K562 (cell line): ENCODE data around the gene CCDC60. TPM values are rescaled to one million over a fixed set of nuclear protein-coding genes. Genes with fewer than 3 reads are reported as not detected.
A peak's percentile ranks its signal among the peaks of the same experiment; 100 is the strongest.

ENCODE experiments used
- ATAC-seq: fragments of 200-7000 bp; cut with Tn5 transposase; 3 replicates; pipeline ENCODE4 v1.9.1; 2020; ENCODE audit warnings: moderate library complexity
- BruUV-seq: library from RNA; stranded (reverse); fragments of 400-500 nt; replicated peaks from 2 replicates; lab custom pipeline; 2021; lab: Mats Ljungman, UMichigan
- CTCF ChIA-PET: fragments of 300-600 bp; formaldehyde crosslinking; extraction: SDS; loops from one replicate; lab custom pipeline; 2021; ENCODE audit warnings: low intra/inter-chr PET ratio; lab: Yijun Ruan, JAX
- POLR2A ChIA-PET: fragments of 300-600, 350-650 bp; sonication (Branson Sonifier 250); formaldehyde crosslinking; extraction: SDS; loops from one replicate; lab custom pipeline; 2021; ENCODE audit warnings: antibody characterized with exemption, inconsistent platforms; lab: Yijun Ruan, JAX
- DNase-seq, 4 experiments: peaks; one replicate each; pipeline versions ENCODE4 v3.0.0 to v3.0.0-alpha.2; 2011 to 2018; ENCODE audit warnings: low spot score in 3 of 4, mixed read lengths in 3 of 4; ENCODE audit errors: extremely low read depth in 1 of 4
- FAIRE-seq: peaks from 2 replicates; lab custom pipeline; 2011; peaks lifted over from hg19 to GRCh38; lab: Jason Lieb, UNC
- H2AFZ ChIP-seq: 2 replicates; pipeline ENCODE4 v1.6.0; 2011; ENCODE audit warnings: low read depth, low read length, control low read depth, inconsistent platforms
- H3K27ac ChIP-seq: fragments of 200-600 bp; 3 replicates; pipeline ENCODE4 v1.8.0; 2011; ENCODE audit warnings: low read depth, mild to moderate bottlenecking, control low read depth, inconsistent platforms, low read length, moderate library complexity, mixed read lengths; ENCODE audit errors: extremely low read depth
- H3K27me3 ChIP-seq, 2 experiments: fragments of 300-600 bp in 1 of 2; 2 replicates in 1 of 2; 3 replicates in 1 of 2; pipeline versions ENCODE4 v1.6.0 to v1.8.0; 2011; ENCODE audit warnings: inconsistent platforms in 2 of 2, low read length in 2 of 2, mild to moderate bottlenecking in 1 of 2, mixed read lengths in 1 of 2, moderate library complexity in 1 of 2; ENCODE audit not compliant: control insufficient read depth in 2 of 2, insufficient read depth in 2 of 2
- H3K36me3 ChIP-seq: fragments of 300-600 bp; 3 replicates; pipeline ENCODE4 v1.8.0; 2011; ENCODE audit warnings: mild to moderate bottlenecking, low read length, inconsistent platforms; ENCODE audit not compliant: control insufficient read depth, insufficient read depth
- H3K4me1 ChIP-seq, 2 experiments: fragments of 200-600 bp in 1 of 2; replicated peaks in 1 of 2; 2 replicates in 1 of 2; 3 replicates in 1 of 2; pipeline versions ENCODE4 v1.5.1 to v1.8.0; 2011; ENCODE audit warnings: inconsistent platforms in 2 of 2, low read length in 2 of 2, mild to moderate bottlenecking in 1 of 2, mixed read lengths in 1 of 2, moderate library complexity in 1 of 2; ENCODE audit not compliant: control insufficient read depth in 2 of 2, insufficient read depth in 2 of 2
- H3K4me2 ChIP-seq: 2 replicates; pipeline ENCODE4 v1.6.1; 2011; ENCODE audit warnings: low read length, control low read depth, inconsistent platforms, mixed read lengths; ENCODE audit not compliant: insufficient read depth
- H3K4me3 ChIP-seq: fragments of 200-600 bp; sonication (generic), shearing (Covaris generic); 2 replicates; pipeline ENCODE4 v1.5.1; 2016; ENCODE audit warnings: control low read depth, inconsistent platforms
- H3K79me2 ChIP-seq: fragments of 200-600 bp; 3 replicates; pipeline ENCODE4 v1.8.0; 2011; ENCODE audit warnings: low read length, inconsistent platforms; ENCODE audit not compliant: control insufficient read depth, insufficient read depth
- H3K9ac ChIP-seq, 2 experiments: 2 replicates each; pipeline versions ENCODE4 v1.6.0 to v1.6.1; 2011; ENCODE audit warnings: low read depth in 2 of 2, low read length in 2 of 2, control low read depth in 1 of 2, inconsistent platforms in 1 of 2, mild to moderate bottlenecking in 1 of 2, mixed read lengths in 1 of 2; ENCODE audit not compliant: insufficient read depth in 1 of 2
- H3K9me1 ChIP-seq: one replicate; pipeline ENCODE4 v1.6.0; 2011; ENCODE audit warnings: inconsistent platforms, mild to moderate bottlenecking, low read length, moderate library complexity; ENCODE audit not compliant: control insufficient read depth, insufficient read depth
- H3K9me3 ChIP-seq: replicated peaks from 2 replicates; pipeline ENCODE4 v1.5.1; 2011; ENCODE audit warnings: low read depth, low read length, inconsistent platforms; ENCODE audit not compliant: control insufficient read depth, insufficient read depth
- H4K20me1 ChIP-seq: replicated peaks from 2 replicates; pipeline ENCODE4 v1.6.1; 2011; ENCODE audit warnings: low read length, inconsistent platforms, mixed read lengths; ENCODE audit not compliant: control insufficient read depth, insufficient read depth
- BRCA1 ChIP-seq, 2 experiments: fragments of 450-650 bp in 1 of 2; sonication (generic) in 1 of 2; formaldehyde crosslinking in 1 of 2; IDR thresholded peaks; 2 replicates each; pipeline versions ENCODE4 v1.5.0 to v1.6.1; 2017 to 2020; ENCODE audit warnings: mild to moderate bottlenecking in 1 of 2, missing genetic modification reagents in 1 of 2
- CBX8 ChIP-seq: fragments of 200-600 bp; sonication (generic); IDR thresholded peaks from 2 replicates; pipeline ENCODE4 v1.6.1; 2012; ENCODE audit warnings: borderline replicate concordance, mixed run types, low read depth, mild to moderate bottlenecking, moderate library complexity, mixed read lengths, low read length, control low read depth, inconsistent platforms; ENCODE audit not compliant: poor library complexity, severe bottlenecking; ENCODE audit errors: extremely low read depth
- CREB3 ChIP-seq: fragments of 450-650 bp; conservative IDR thresholded peaks from 2 replicates; pipeline ENCODE4 v1.6.1; 2016; ENCODE audit warnings: missing genetic modification characterization, low read depth, mild to moderate bottlenecking, missing compliant biosample characterization, moderate library complexity
- EGR1 ChIP-seq: fragments of 450-650 bp; conservative IDR thresholded peaks from 2 replicates; pipeline ENCODE4 v1.6.1; 2017; ENCODE audit warnings: mild to moderate bottlenecking
- ELK1 ChIP-seq: sonication (generic); formaldehyde crosslinking; IDR thresholded peaks from 2 replicates; pipeline ENCODE4 v1.8.1; 2022; ENCODE audit warnings: missing genetic modification reagents
- HDAC8 ChIP-seq: fragments of 450-650 bp; IDR thresholded peaks from 2 replicates; pipeline ENCODE4 v1.6.1; 2016; ENCODE audit warnings: mild to moderate bottlenecking, missing genetic modification characterization, moderate library complexity, missing compliant biosample characterization
- HLTF ChIP-seq: fragments of 450-650 bp; IDR thresholded peaks from 2 replicates; pipeline ENCODE4 v1.6.1; 2016
- HMGXB4 ChIP-seq: sonication (generic); formaldehyde crosslinking; IDR thresholded peaks from 2 replicates; pipeline ENCODE4 v1.8.1; 2023; ENCODE audit warnings: mild to moderate bottlenecking, missing genetic modification reagents
- RNF219 ChIP-seq: fragments of 250-450 bp; sonication (Bioruptor Pico); IDR thresholded peaks from 2 replicates; pipeline ENCODE4 v1.5.0; 2022; ENCODE audit warnings: mild to moderate bottlenecking
- SAP30 ChIP-seq: fragments of 200-600 bp; sonication (generic); IDR thresholded peaks from 2 replicates; pipeline ENCODE4 v1.6.1; 2012; ENCODE audit warnings: borderline replicate concordance, low read depth, mild to moderate bottlenecking, moderate library complexity, low read length, control low read depth, inconsistent platforms; ENCODE audit not compliant: insufficient read depth, poor library complexity, severe bottlenecking
- TCF7L2 ChIP-seq: fragments of 150-350 bp; IDR thresholded peaks from 2 replicates; pipeline ENCODE4 v1.6.1; 2016; ENCODE audit warnings: low read depth, mild to moderate bottlenecking, low read length, moderate library complexity
- USF2 ChIP-seq: sonication (generic); formaldehyde crosslinking; IDR thresholded peaks from 2 replicates; pipeline ENCODE4 v1.5.0; 2020; ENCODE audit warnings: missing genetic modification reagents
- ZNF253 ChIP-seq: fragments of 250-450 bp; sonication (Bioruptor Pico); conservative IDR thresholded peaks from 2 replicates; pipeline ENCODE4 v1.6.1; 2021; ENCODE audit warnings: mild to moderate bottlenecking
- WGBS: fragments of 100-300 bp; shearing (Covaris generic); methylation state at CpG from one replicate; pipeline ENCODE4 v1.1.6; 2016; ENCODE audit warnings: low coverage, mixed read lengths; ENCODE audit not compliant: insufficient coverage; ENCODE audit errors: missing lambda C conversion rate; 5-methylcytosine and 5-hydroxymethylcytosine counted together
- in situ Hi-C: fragments of 300-500 bp; cut with MboI; formaldehyde crosslinking; loops from 4 replicates; pipeline ENCODE4 v1.15.0; 2018; ENCODE audit warnings: inconsistent platforms, mixed read lengths
- intact Hi-C: fragments of 100-400 bp; cut with micrococcal nuclease; formaldehyde crosslinking; loops from 2 replicates; pipeline ENCODE4 v1.14.2; 2022
- polyA plus RNA-seq, 8 experiments: library from polyadenylated mRNA; depleted of rRNA in 4 of 8; stranded (reverse) in 5 of 8; unstranded in 3 of 8; fragments of >200 nt; fragmentation: Nextera tagmentation in 2 of 8; fragmentation: Illumina TruSeq in 1 of 8; extraction: Ambion mirVana in 2 of 8; extraction: Trizol in 1 of 8; gene quantifications; 2 replicates each; pipeline versions ENCODE4 v1.2.1 to v1.2.3, GENCODE V29; 2011 to 2014; ENCODE audit warnings: inconsistent platforms in 1 of 8, missing spikeins in 1 of 8
- total RNA-seq, 7 experiments: library from RNA; depleted of rRNA in 6 of 7; stranded (reverse); fragments of >200 nt in 6 of 7; fragmentation: Illumina TruSeq in 2 of 7; extraction: Trizol in 2 of 7; gene quantifications; 2 replicates each; pipeline versions ENCODE4 v1.2.1 to v1.2.3, GENCODE V29; 2011 to 2021; ENCODE audit warnings: low replicate concordance in 1 of 7

CCDC60 gene
- total and polyA plus RNA-seq, 9 of the 15 experiments (the other 6 are each of a cell fraction or from before 2014, with no cell fraction given): not detected

GRCh38 chr12:119314290-119314689 is 20.2 kb upstream of the CCDC60 start (continued):
- no peak for TF ChIP-seq RNF219 (CRISPR knock-in tag)
- TF ChIP-seq USF2 (CRISPR knock-in tag): peak; percentile 82

- Histone ChIP-seq H3K9me1 (no peaks in the 10 kb centered on the region), H4K20me1 (no peaks in the 10 kb centered on the region), H3K4me2 (no peak overlapping the region), H3K4me1 (no peaks in the 10 kb centered on the region), H3K9ac (no peak overlapping the region), H2AFZ (no peak overlapping the region), H3K9me3 (no peaks in the 10 kb centered on the region), H3K27me3 (no peaks in the 10 kb centered on the region), H3K4me3 (no peak overlapping the region), H3K36me3 (no peaks in the 10 kb centered on the region), H3K27ac (no peak overlapping the region), H3K79me2 (no peaks in the 10 kb centered on the region)
- intact Hi-C loops (no loop called here), in situ Hi-C loops (no loop called here)
- DNase-seq (no peak), FAIRE-seq (no peak), ATAC-seq (no peak)
- 3% methylated on average over 2 of the region's 2 CpGs for WGBS
- ChIA-PET CTCF (no interaction called here), POLR2A (no interaction called here)
- BruUV-seq: no TSS peak
- no peak for TF ChIP-seq BRCA1 (IDR thresholded peaks at IDR 0.05)
- TF ChIP-seq BRCA1 (CRISPR knock-in tag; IDR thresholded peaks at IDR 0.05): no peak
- TF ChIP-seq HMGXB4 (CRISPR knock-in tag): no peak
- TF ChIP-seq CBX8: no peak
- TF ChIP-seq HDAC8 (tag): no peak
- TF ChIP-seq SAP30: no peak
- TF ChIP-seq EGR1: no peak
- TF ChIP-seq ZNF253 (CRISPR knock-in tag): no peak
- TF ChIP-seq HLTF: no peak
- TF ChIP-seq CREB3 (tag): no peak
- no peak for TF ChIP-seq TCF7L2
- no peak for TF ChIP-seq ELK1 (CRISPR knock-in tag)
Measured at GRCh38 chr12:119319638-119320037, 14.9 kb upstream of the CCDC60 start.
